ENCODE measurements around the gene COQ9. TPM values are rescaled to one million over a fixed set of nuclear protein-coding genes. Genes with fewer than 3 reads are reported as not detected.
A peak's percentile ranks its signal among the peaks of the same experiment; 100 is the strongest.

COQ9 gene
- total RNA-seq, 1 donor from 2014 or later: 46.8 TPM

GRCh38 chr16:57481421-57481820 lies 34.1 kb downstream of the COQ9 start:
- no peak for DNase-seq (ENCODE audit: low read depth, low spot score)
- H3K27ac Mint-ChIP-seq (ENCODE audit: unreplicated experiment): no peak overlapping the region
- H3K4me1 Mint-ChIP-seq: peaks cover 28% of the 10 kb centered on the region
- TF ChIP-seq CTCF (conservative IDR thresholded peaks at IDR 0.05): no peak
- no peaks in the 10 kb centered on the region for H3K36me3 Mint-ChIP-seq (ENCODE audit: low read depth)
- peak overlapping the region; percentile 72 for H3K4me3 Mint-ChIP-seq
- H3K9me3 Mint-ChIP-seq: no peaks in the 10 kb centered on the region
- H3K27me3 Mint-ChIP-seq (ENCODE audit: low read depth): peaks cover 8% of the 10 kb centered on the region

- Mint-ChIP-seq H3K27ac (ENCODE audit: unreplicated experiment) (no peak overlapping the region), H3K4me3 (peak overlapping the region; percentile 77), H3K36me3 (ENCODE audit: low read depth) (no peaks in the 10 kb centered on the region), H3K4me1 (peaks cover 33% of the 10 kb centered on the region), H3K9me3 (no peaks in the 10 kb centered on the region), H3K27me3 (ENCODE audit: low read depth) (peaks cover 8% of the 10 kb centered on the region)
- DNase-seq (ENCODE audit: low read depth, low spot score): no peak
- TF ChIP-seq CTCF (conservative IDR thresholded peaks at IDR 0.05): no peak
These were observed 35.7 kb downstream of the COQ9 start for GRCh38 chr16:57482845-57483545.

- peaks cover 27% of the 10 kb centered on the region for H3K4me1 Mint-ChIP-seq
- no peak for DNase-seq (ENCODE audit: low read depth, low spot score)
- peaks cover 6% of the 10 kb centered on the region for H3K27me3 Mint-ChIP-seq (ENCODE audit: low read depth)
- no peaks in the 10 kb centered on the region for H3K36me3 Mint-ChIP-seq (ENCODE audit: low read depth)
- H3K4me3 Mint-ChIP-seq: peak overlapping the region; percentile 23
- no peaks in the 10 kb centered on the region for H3K9me3 Mint-ChIP-seq
- TF ChIP-seq CTCF (conservative IDR thresholded peaks at IDR 0.05): no peak
- no peak overlapping the region for H3K27ac Mint-ChIP-seq (ENCODE audit: unreplicated experiment)
These were observed 36.6 kb downstream of the COQ9 start for GRCh38 chr16:57483725-57484514.

GRCh38 chr16:57484515-57485005 lies 37.3 kb downstream of the COQ9 start:
- H3K4me1 Mint-ChIP-seq: peaks cover 22% of the 10 kb centered on the region
- peaks cover 6% of the 10 kb centered on the region for H3K27me3 Mint-ChIP-seq (ENCODE audit: low read depth)
- H3K36me3 Mint-ChIP-seq (ENCODE audit: low read depth): no peaks in the 10 kb centered on the region
- peak overlapping the region; percentile 89 for H3K4me3 Mint-ChIP-seq
- H3K27ac Mint-ChIP-seq (ENCODE audit: unreplicated experiment): no peak overlapping the region
- no peaks in the 10 kb centered on the region for H3K9me3 Mint-ChIP-seq
- no peak for TF ChIP-seq CTCF (conservative IDR thresholded peaks at IDR 0.05)
- no peak for DNase-seq (ENCODE audit: low read depth, low spot score)

- Mint-ChIP-seq H3K9me3 (no peaks in the 10 kb centered on the region), H3K27me3 (ENCODE audit: low read depth) (peaks cover 6% of the 10 kb centered on the region), H3K36me3 (ENCODE audit: low read depth) (no peaks in the 10 kb centered on the region), H3K27ac (ENCODE audit: unreplicated experiment) (no peak overlapping the region), H3K4me1 (peaks cover 18% of the 10 kb centered on the region), H3K4me3 (peak overlapping the region; percentile 89)
- TF ChIP-seq CTCF (conservative IDR thresholded peaks at IDR 0.05): no peak
- DNase-seq (ENCODE audit: low read depth, low spot score): no peak
These were observed 38.0 kb downstream of the COQ9 start for GRCh38 chr16:57485091-57485915.

Data from neural crest cell (in vitro differentiated cells).